Choroid plexus epithelial cell (primary cell): ENCODE results near the gene TTC7B.
A peak's percentile ranks its signal among the peaks of the same experiment; 100 is the strongest.
"Not testable (repeated sequence)": the region's sequence is repeated elsewhere in the genome, so short reads cannot be mapped to it uniquely, and the experiment has no call there.

Experiments used
- DNase-seq: peaks from one replicate; pipeline ENCODE4 v3.0.0-alpha.2; 2010; ENCODE audit warnings: low read depth
- H3K4me3 ChIP-seq: 2 replicates; pipeline ENCODE4 v1.5.1; 2011; ENCODE audit warnings: low read depth, mild to moderate bottlenecking, control low read depth, low read length, moderate library complexity
- TF ChIP-seq, protein P1 (sequence below): conservative IDR thresholded peaks from 2 replicates; pipeline ENCODE4 v1.5.1; 2011; ENCODE audit warnings: low read depth, mild to moderate bottlenecking, control low read depth, inconsistent platforms, low read length, moderate library complexity

Gene TTC7B

DNA sequence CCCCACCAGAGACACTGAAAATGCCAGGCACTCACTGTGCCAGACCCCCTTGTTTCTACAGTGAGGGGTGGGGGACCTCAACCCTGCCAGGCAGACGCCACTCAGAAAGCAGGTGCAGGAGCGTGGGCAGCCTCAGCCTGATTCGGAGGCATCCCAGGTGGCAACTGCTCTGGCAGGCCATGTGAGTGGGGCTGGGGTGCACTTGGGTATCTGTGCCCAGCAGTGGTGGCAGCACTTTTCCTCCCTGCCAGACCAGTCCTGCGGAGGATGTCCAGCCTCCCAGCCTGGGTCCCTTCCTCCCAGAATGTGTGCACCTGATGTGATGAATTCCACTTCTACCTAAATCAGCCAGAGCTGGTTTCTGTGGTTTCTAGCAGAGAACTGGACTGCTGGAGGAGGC, 13.4 kb upstream of the TTC7B start:
- H3K4me3 ChIP-seq, result no peak overlapping the region
- TF ChIP-seq, protein P1, sequence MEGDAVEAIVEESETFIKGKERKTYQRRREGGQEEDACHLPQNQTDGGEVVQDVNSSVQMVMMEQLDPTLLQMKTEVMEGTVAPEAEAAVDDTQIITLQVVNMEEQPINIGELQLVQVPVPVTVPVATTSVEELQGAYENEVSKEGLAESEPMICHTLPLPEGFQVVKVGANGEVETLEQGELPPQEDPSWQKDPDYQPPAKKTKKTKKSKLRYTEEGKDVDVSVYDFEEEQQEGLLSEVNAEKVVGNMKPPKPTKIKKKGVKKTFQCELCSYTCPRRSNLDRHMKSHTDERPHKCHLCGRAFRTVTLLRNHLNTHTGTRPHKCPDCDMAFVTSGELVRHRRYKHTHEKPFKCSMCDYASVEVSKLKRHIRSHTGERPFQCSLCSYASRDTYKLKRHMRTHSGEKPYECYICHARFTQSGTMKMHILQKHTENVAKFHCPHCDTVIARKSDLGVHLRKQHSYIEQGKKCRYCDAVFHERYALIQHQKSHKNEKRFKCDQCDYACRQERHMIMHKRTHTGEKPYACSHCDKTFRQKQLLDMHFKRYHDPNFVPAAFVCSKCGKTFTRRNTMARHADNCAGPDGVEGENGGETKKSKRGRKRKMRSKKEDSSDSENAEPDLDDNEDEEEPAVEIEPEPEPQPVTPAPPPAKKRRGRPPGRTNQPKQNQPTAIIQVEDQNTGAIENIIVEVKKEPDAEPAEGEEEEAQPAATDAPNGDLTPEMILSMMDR, result no peak

DNA sequence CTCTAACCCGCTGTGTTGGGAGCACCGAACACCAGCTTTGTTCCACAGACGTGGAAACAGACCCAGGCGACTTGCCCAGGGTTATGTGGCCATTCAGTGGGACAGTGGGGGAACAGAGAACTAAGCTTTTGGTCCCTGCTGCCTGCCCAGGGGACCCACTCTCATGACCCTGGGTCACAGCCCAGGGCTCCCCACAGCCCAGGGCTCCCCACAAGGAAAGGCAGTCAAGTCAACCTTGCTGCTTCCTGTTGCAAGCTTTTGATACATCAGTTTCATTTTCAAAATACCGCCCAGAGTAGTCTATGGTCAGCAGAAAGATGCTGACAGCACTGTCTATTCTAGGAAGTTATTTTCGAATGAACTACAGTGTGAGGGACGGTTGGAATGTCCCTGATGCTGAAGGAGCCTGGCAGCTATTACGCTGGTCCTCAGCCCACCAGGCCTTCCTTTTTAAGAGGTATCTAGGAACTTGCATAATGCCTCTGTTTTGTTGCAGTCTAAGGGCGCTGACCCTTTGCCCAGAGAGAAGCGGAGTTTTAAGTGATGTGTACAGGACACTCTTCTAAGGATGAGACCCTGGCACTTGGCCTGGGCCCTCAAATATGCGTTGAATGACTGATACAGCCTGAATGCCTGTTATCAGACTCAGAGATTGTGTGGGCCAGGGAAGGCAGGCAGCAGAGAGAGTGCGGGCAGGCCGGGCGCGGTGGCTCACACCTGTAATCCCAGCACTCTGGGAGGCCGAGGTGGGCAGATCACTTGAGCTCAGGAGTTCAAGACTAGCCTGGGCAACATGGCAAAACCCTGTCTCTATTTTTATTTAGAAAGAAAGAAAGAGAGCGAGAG, 12.6 kb upstream of the TTC7B start:
- TF ChIP-seq, protein P1, result no peak
- no peak overlapping the region for H3K4me3 ChIP-seq
- DNase-seq, result peak; percentile 27

More for the DNA sequence above, 13.4 kb upstream of the TTC7B start:
- no peak for DNase-seq

DNA sequence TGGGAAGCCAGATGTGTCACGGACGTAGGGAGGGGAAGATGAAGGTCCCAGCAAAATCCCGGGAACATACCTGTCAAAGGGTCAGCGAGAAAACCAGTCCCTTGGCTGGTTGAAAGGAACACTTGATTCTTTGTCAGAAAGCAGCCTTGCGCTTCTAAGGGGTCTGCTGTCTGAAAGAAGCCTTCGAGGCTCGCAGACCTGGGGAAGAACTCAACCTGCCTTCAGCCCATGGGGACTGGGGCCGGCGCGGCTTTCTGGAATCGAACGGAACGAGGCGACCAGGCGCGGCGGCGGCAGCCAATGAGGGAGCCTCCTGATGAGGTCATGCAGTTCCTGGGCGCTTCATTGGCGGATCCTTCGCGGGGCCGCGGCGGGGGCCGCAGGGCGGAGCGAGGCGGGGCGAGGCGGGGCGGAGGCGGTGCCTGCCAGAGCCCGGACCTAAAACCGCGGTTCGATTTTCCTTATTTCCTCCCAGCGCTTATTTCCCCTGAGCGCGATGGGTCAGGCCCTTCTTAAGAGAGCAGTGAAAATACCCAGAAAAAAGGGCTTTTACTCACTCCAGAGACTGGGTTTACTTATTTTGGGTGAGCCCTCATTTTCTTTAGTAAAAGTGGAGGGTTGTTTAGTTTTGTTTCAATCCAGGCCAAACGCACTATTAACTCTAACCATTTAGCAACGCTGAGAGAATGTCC, 11.8 kb upstream of the TTC7B start:
- H3K4me3 ChIP-seq, result peak overlapping the region; percentile 46
- DNase-seq, result peak; percentile 82
- TF ChIP-seq, protein P1, result no peak

DNA sequence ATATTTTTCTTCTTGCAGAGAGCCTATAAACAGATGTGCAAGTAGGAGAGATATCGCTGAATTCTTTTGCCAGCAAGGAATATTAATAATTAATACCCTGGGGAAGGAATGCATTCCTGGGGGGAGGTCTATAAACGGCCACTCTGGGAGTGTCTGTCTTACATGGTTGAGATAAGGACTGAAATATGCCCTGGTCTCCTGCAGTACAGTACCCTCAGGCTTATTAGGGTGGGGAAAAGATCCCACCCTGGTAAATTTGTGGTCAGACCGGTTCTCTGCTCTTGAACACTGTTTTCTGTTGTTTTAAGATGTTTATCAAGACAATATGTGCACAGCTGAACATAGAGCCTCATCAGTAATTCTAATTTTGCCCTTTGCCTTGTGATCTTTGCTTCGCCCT, 7.3 kb upstream of the TTC7B start:
- not testable (repeated sequence) for H3K4me3 ChIP-seq, DNase-seq

DNA sequence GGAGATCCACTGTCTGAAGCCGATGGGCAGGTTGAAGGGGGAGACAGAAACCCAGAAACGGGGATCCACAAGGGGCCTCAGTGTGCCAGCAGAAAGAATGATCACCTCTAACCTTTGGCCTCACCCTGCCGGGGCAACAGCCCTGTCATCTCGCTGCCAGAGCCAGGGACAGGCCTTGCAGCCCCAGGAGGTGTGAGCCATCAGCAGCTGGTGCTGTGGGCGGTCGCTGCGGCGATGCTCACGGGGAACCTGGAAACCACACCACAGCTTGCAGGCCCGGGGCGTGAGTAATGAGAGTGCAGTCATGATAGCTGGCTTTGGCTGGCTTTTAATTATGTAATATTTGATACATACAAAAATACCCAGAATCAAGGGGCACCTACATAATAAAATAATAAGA, 4.7 kb upstream of the TTC7B start:
- DNase-seq, result peak; percentile 48
- TF ChIP-seq, protein P1, result no peak
- H3K4me3 ChIP-seq, result no peak overlapping the region

DNA sequence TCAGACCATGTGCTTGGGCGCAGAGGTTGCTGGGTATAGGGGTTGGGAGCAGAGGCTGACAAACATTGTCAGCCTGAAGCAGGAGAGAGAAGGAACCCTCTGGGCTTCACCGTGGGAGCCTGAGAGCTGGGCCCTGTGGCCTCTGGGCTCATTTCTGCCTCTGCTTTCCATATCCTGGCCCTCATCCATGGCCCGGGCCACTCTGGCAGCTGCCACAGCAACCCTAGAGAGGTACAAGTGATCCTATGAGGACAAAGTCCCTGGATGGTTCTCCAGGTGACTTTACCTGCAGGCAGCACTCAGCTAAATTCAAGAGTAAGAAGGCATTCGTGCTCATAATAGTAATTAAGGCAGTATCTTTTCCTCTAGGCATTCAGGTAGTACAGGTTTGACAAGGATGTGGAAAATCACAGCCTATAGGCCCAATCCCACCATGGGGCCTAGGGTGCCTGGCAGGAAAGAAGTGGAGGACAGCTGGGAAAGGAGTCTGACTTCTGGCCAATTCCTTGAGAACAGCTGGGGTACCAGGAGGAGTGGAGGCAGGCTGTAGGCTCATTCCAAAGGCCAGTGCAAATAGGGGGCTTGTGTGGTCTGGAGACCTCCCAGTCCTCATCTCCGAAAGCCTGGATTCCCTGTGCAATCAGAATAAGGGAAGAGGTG, 3.6 kb upstream of the TTC7B start:
- TF ChIP-seq, protein P1, result no peak
- DNase-seq, result no peak
- H3K4me3 ChIP-seq, result no peak overlapping the region

DNA sequence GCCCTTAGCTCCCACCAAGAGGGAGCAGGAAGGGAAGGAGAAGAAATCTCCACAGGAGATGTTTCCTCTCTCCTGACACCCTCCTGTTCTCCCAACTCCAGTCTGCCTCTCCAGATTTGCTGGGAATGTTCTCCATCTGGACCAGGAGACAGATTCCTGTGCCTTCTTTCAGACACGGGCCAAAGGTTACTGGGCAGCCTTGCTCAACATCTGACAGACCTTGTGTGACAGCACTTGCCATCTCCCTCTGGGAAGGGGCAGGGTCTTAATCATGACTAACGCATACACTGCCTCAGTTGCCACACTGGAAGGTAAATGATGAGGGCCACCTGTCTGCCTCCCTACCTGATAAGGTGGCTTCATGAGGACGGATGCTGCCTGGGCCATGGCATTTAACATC, 2.5 kb upstream of the TTC7B start:
- no peak for DNase-seq
- TF ChIP-seq, protein P1, result no peak
- no peak overlapping the region for H3K4me3 ChIP-seq
